ENCODE measurements around the gene FAM3B.

GRCh38 chr21:41381731-41382130 is 65.1 kb downstream of the FAM3B start:
- no peak for TF ChIP-seq ZBTB21 (tag by site-specific recombination; IDR thresholded peaks at IDR 0.05)
- no peak for TF ChIP-seq ZSCAN23 (tag by site-specific recombination; IDR thresholded peaks at IDR 0.05)
- TF ChIP-seq ZBTB17 (tag by site-specific recombination; IDR thresholded peaks at IDR 0.05): no peak
- TF ChIP-seq ZNF157 (tag by site-specific recombination; IDR thresholded peaks at IDR 0.05): no peak
- TF ChIP-seq PBX3 (CRISPR knock-in tag; IDR thresholded peaks at IDR 0.05): no peak
- TF ChIP-seq CTCF (tag by site-specific recombination; IDR thresholded peaks at IDR 0.05): no peak
- no peak for TF ChIP-seq ZNF274 (IDR thresholded peaks at IDR 0.05; ENCODE audit: low read length)
- TF ChIP-seq ZNF274 (tag by site-specific recombination; IDR thresholded peaks at IDR 0.05; ENCODE audit: borderline replicate concordance): no peak
- TF ChIP-seq MEIS1 (CRISPR knock-in tag; IDR thresholded peaks at IDR 0.05; ENCODE audit: borderline replicate concordance): no peak
- TF ChIP-seq ZNF423 (tag by site-specific recombination; IDR thresholded peaks at IDR 0.05): no peak
- no peak for TF ChIP-seq MZF1 (tag by site-specific recombination; IDR thresholded peaks at IDR 0.05; ENCODE audit: borderline replicate concordance)
- no peak for TF ChIP-seq ZNF544 (tag by site-specific recombination; IDR thresholded peaks at IDR 0.05)
- no peak for TF ChIP-seq SETDB1 (IDR thresholded peaks at IDR 0.05; ENCODE audit: insufficient read length, low read length)
- TF ChIP-seq ZNF501 (tag by site-specific recombination; IDR thresholded peaks at IDR 0.05): no peak

Measured in HEK293 (cell line).